Loucy (cell line): Measurements from ENCODE around the gene PSMB9.

Experiments
- H2AFZ ChIP-seq: fragments of 200-600 bp; sonication (generic); 2 replicates; pipeline ENCODE4 v1.6.0; 2016; ENCODE audit warnings: antibody characterized with exemption, mild to moderate bottlenecking, low read length, moderate library complexity
- H3F3A ChIP-seq: fragments of 200-600 bp; 2 replicates; pipeline ENCODE4 v1.6.0; 2016; ENCODE audit warnings: antibody characterized with exemption, low read depth, mild to moderate bottlenecking
- H3K27me3 ChIP-seq: fragments of 200-600 bp; sonication (generic); 2 replicates; pipeline ENCODE4 v1.6.1; 2014; ENCODE audit warnings: low read length, mild to moderate bottlenecking; ENCODE audit not compliant: insufficient read depth, poor library complexity, severe bottlenecking
- H3K36me3 ChIP-seq: fragments of 200-600 bp; sonication (generic); 2 replicates; pipeline ENCODE4 v1.6.1; 2016; ENCODE audit warnings: low read length; ENCODE audit not compliant: insufficient read depth
- H3K4me1 ChIP-seq: fragments of 200-600 bp; sonication (generic); 2 replicates; pipeline ENCODE4 v1.5.1; 2014; ENCODE audit warnings: low read length, mild to moderate bottlenecking; ENCODE audit not compliant: insufficient read depth, poor library complexity, severe bottlenecking
- H3K4me2 ChIP-seq: fragments of 200-600 bp; sonication (generic); 2 replicates; pipeline ENCODE4 v1.6.0; 2014; ENCODE audit warnings: antibody characterized with exemption, low read length, low read depth, mild to moderate bottlenecking; ENCODE audit not compliant: poor library complexity, severe bottlenecking
- H3K4me3 ChIP-seq: fragments of 200-600 bp; sonication (generic); 2 replicates; pipeline ENCODE4 v1.5.1; 2014; ENCODE audit warnings: low read length, mild to moderate bottlenecking, mixed read lengths; ENCODE audit not compliant: poor library complexity, severe bottlenecking
- H3K79me2 ChIP-seq: fragments of 200-600 bp; sonication (generic); 2 replicates; pipeline ENCODE4 v1.6.1; 2014; ENCODE audit warnings: low read length; ENCODE audit not compliant: insufficient read depth
- H3K9ac ChIP-seq: fragments of 200-600 bp; sonication (generic); 2 replicates; pipeline ENCODE4 v1.6.0; 2014; ENCODE audit warnings: mild to moderate bottlenecking, low read depth, low read length, moderate library complexity; ENCODE audit not compliant: poor library complexity, severe bottlenecking
- H3K9me2 ChIP-seq: fragments of 200-600 bp; sonication (generic); replicated peaks from 2 replicates; pipeline ENCODE4 v1.6.1; 2016; ENCODE audit warnings: low read depth, low read length, mixed read lengths
- H3K9me3 ChIP-seq: fragments of 200-600 bp; sonication (generic); 2 replicates; pipeline ENCODE4 v1.6.1; 2014; ENCODE audit warnings: mild to moderate bottlenecking, antibody characterized with exemption, low read length, low read depth; ENCODE audit not compliant: insufficient read depth
- H4K20me1 ChIP-seq: fragments of 200-600 bp; sonication (generic); 2 replicates; pipeline ENCODE4 v1.6.0; 2014; ENCODE audit warnings: antibody characterized with exemption, low read length, mild to moderate bottlenecking; ENCODE audit not compliant: insufficient read depth, poor library complexity, severe bottlenecking
- EZH2phosphoT487 ChIP-seq: fragments of 200-600 bp; IDR thresholded peaks from 2 replicates; pipeline ENCODE4 v1.6.1; 2018; ENCODE audit warnings: antibody characterized with exemption, mild to moderate bottlenecking, moderate library complexity, borderline replicate concordance
- TF ChIP-seq, protein P1 (sequence below): fragments of 200-600 bp; sonication (generic); conservative IDR thresholded peaks from 2 replicates; pipeline ENCODE4 v1.5.1; 2014; ENCODE audit warnings: mild to moderate bottlenecking, antibody characterized with exemption, low read length

Gene PSMB9

DNA sequence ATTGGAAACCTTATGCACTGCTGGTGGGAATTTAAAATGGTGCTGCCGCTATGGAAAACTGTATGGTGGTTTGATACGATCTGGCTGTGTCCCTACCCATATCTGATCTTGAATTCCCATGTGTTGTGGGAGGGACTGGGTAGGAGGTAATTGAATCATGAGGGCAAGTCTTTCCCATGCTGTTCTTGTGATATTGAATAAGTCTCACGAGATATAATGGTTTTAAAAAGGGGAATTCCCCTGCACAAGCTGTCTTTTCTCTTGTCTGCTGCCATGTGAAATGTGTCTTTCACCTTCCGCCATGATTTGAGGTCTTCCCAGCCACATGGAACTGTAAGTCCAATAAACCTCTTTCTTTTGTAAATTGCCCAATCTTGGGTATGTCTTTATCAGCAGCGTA lies 20.3 kb upstream of the PSMB9 start:
- Histone ChIP-seq H3K36me3 (peaks cover 26% of the 10 kb centered on the region; the same call in 1 of the 2 replicates), H3K9me3 (no peaks in the 10 kb centered on the region), H3K4me3 (no peak overlapping the region), H3K27me3 (no peaks in the 10 kb centered on the region), H3K4me2 (peak overlapping the region; percentile 92), H3F3A (no peaks in the 10 kb centered on the region), H3K4me1 (peaks cover 50% of the 10 kb centered on the region), H3K79me2 (peaks cover 45% of the 10 kb centered on the region), H3K9me2 (no peaks in the 10 kb centered on the region), H2AFZ (no peak overlapping the region), H4K20me1 (no peaks in the 10 kb centered on the region), H3K9ac (no peak overlapping the region)
- no peak for TF ChIP-seq EZH2phosphoT487
- TF ChIP-seq, protein P1, sequence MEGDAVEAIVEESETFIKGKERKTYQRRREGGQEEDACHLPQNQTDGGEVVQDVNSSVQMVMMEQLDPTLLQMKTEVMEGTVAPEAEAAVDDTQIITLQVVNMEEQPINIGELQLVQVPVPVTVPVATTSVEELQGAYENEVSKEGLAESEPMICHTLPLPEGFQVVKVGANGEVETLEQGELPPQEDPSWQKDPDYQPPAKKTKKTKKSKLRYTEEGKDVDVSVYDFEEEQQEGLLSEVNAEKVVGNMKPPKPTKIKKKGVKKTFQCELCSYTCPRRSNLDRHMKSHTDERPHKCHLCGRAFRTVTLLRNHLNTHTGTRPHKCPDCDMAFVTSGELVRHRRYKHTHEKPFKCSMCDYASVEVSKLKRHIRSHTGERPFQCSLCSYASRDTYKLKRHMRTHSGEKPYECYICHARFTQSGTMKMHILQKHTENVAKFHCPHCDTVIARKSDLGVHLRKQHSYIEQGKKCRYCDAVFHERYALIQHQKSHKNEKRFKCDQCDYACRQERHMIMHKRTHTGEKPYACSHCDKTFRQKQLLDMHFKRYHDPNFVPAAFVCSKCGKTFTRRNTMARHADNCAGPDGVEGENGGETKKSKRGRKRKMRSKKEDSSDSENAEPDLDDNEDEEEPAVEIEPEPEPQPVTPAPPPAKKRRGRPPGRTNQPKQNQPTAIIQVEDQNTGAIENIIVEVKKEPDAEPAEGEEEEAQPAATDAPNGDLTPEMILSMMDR, result no peak

DNA sequence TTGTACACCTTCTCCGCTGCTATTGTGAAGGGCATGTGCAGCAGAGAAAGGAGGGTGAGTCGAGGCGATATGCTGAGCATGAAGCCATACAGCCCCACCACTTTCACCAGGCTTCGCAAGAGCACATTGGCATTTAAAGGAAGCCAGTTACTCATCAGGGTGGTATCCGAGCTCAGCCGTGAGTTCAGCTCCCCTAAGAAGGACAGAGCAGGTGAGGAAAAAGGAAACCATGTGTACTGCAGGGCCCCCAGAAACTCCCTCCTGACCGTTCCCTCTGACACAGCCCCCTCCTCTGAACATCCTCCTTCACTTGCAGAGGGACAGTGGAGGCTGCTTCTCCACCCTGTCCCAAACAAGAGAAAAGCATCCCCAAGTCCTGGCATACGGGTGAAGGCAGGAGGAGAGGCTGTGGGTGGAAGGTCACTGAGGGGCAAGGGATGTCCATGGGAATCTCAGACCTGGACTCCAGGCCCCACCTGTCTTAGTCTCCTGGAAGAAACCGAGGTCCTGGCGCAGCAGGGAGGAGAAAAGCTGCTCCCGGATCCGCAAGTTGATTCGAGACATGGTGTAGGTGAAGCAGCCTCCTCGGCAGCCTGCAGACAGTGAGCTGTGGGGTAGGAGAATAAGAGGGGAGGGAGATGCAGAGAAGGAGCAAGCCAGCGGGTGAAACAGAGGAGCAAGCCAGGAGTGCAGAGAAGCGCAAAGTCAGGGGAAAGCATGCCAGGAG lies 18.7 kb upstream of the PSMB9 start:
- Histone ChIP-seq H3K9ac (peak overlapping the region; percentile 100), H3K36me3 (peaks cover 11% of the 10 kb centered on the region; the same call in 1 of the 2 replicates), H3K4me3 (peak overlapping the region; percentile 90), H3K4me1 (peaks cover 65% of the 10 kb centered on the region), H3K9me2 (no peaks in the 10 kb centered on the region), H4K20me1 (no peaks in the 10 kb centered on the region), H3K9me3 (no peaks in the 10 kb centered on the region), H3F3A (no peaks in the 10 kb centered on the region), H3K79me2 (peaks cover 57% of the 10 kb centered on the region), H3K27me3 (no peaks in the 10 kb centered on the region), H2AFZ (no peak overlapping the region), H3K4me2 (peak overlapping the region; percentile 92)
- no peak for TF ChIP-seq EZH2phosphoT487
- TF ChIP-seq, protein P1, result no peak

DNA sequence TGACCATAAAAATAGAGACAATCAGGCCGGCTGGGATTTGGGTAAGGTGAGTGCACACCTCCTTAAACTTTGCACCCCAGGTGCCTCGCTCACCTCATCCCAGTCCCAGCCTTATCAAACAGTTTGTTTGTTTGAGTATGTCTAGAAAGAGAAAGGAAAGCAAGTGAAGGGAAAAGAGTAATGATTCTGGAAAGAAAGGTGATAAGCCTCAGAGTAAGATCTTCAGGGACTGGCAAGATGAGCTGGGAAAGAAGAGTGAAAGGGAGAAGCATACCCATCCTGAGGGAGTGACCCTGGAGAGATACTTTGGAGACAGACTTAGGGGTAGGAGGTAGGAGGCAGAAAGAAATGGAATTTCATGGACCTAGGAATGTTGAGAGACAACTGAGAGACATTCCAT lies 17.1 kb upstream of the PSMB9 start:
- Histone ChIP-seq H3K79me2 (peaks cover 72% of the 10 kb centered on the region), H3K4me2 (peak overlapping the region; percentile 92), H3K9me2 (no peaks in the 10 kb centered on the region), H3F3A (0 out of 2 replicates have a peak, but pooled peaks cover 3% of the 10 kb centered on the region), H3K9me3 (no peaks in the 10 kb centered on the region), H3K4me3 (peak overlapping the region; percentile 90), H3K36me3 (peaks cover 10% of the 10 kb centered on the region), H3K9ac (peak overlapping the region; percentile 100), H4K20me1 (peaks cover 5% of the 10 kb centered on the region), H3K27me3 (no peaks in the 10 kb centered on the region), H2AFZ (no peak overlapping the region), H3K4me1 (peaks cover 81% of the 10 kb centered on the region)
- TF ChIP-seq EZH2phosphoT487, result no peak
- TF ChIP-seq, protein P1, result no peak
